ENCODE data around the gene NIPBL. TPM values are rescaled to one million over a fixed set of nuclear protein-coding genes. Genes with fewer than 3 reads are reported as not detected.

Gene NIPBL
- total and polyA plus RNA-seq, 2 experiments from 2014 or later = 18.5 to 35.0 TPM

- H3K27me3 ChIP-seq = no peaks in the 10 kb centered on the region
- no peaks in the 10 kb centered on the region for H4K20me1 ChIP-seq (ENCODE audit: insufficient read depth, poor library complexity, severe bottlenecking)
- H3K9me3 ChIP-seq (ENCODE audit: low read depth) = no peaks in the 10 kb centered on the region
- no peak for DNase-seq (ENCODE audit: low spot score)
- H3K79me2 ChIP-seq = no peaks in the 10 kb centered on the region
- H3K4me1 ChIP-seq (ENCODE audit: insufficient read depth) = no peaks in the 10 kb centered on the region
- TF ChIP-seq CTCF (IDR thresholded peaks at IDR 0.05; ENCODE audit: poor library complexity) (no peak), EZH2phosphoT487 (IDR thresholded peaks at IDR 0.05; ENCODE audit: low read depth, severe bottlenecking, unreplicated experiment) (no peak), EZH2 (IDR thresholded peaks at IDR 0.05; ENCODE audit: borderline replicate concordance) (no peak)
- no peak overlapping the region for H3K4me2 ChIP-seq
- no peak overlapping the region for H3K27ac ChIP-seq
- H3K4me3 ChIP-seq = no peak overlapping the region
- WGBS (ENCODE audit: low lambda C conversion rate, missing lambda C conversion rate) = 96% methylated on average over 10 of the region's 10 CpGs
- H2AFZ ChIP-seq = no peak overlapping the region
- H3K36me3 ChIP-seq (replicated peaks; ENCODE audit: insufficient read depth, low read depth) = no peaks in the 10 kb centered on the region
- H3K9me2 ChIP-seq (replicated peaks; ENCODE audit: insufficient read depth) = no peaks in the 10 kb centered on the region
Measured at GRCh38 chr5:36855141-36855495, 21.5 kb upstream of the NIPBL start.

GRCh38 chr5:36861871-36862270 lies 14.7 kb upstream of the NIPBL start:
- no peaks in the 10 kb centered on the region for H3K36me3 ChIP-seq (replicated peaks; ENCODE audit: insufficient read depth, low read depth)
- H3K27me3 ChIP-seq = no peaks in the 10 kb centered on the region
- H3K4me3 ChIP-seq = no peak overlapping the region
- H3K79me2 ChIP-seq = no peaks in the 10 kb centered on the region
- no peaks in the 10 kb centered on the region for H4K20me1 ChIP-seq (ENCODE audit: insufficient read depth, poor library complexity, severe bottlenecking)
- no peak overlapping the region for H2AFZ ChIP-seq
- H3K9me2 ChIP-seq (replicated peaks; ENCODE audit: insufficient read depth) = no peaks in the 10 kb centered on the region
- no peak overlapping the region for H3K4me2 ChIP-seq
- no peaks in the 10 kb centered on the region for H3K4me1 ChIP-seq (ENCODE audit: insufficient read depth)
- H3K27ac ChIP-seq = no peak overlapping the region
- no peak for DNase-seq (ENCODE audit: low spot score)
- H3K9me3 ChIP-seq (ENCODE audit: low read depth) = no peaks in the 10 kb centered on the region
- TF ChIP-seq EZH2 (IDR thresholded peaks at IDR 0.05; ENCODE audit: borderline replicate concordance) = no peak
- TF ChIP-seq EZH2phosphoT487 (IDR thresholded peaks at IDR 0.05; ENCODE audit: low read depth, severe bottlenecking, unreplicated experiment) = no peak
- no peak for TF ChIP-seq CTCF (IDR thresholded peaks at IDR 0.05; ENCODE audit: poor library complexity)
- 68% methylated on average over 1 of the region's 1 CpG for WGBS (ENCODE audit: low lambda C conversion rate, missing lambda C conversion rate)

DNA sequence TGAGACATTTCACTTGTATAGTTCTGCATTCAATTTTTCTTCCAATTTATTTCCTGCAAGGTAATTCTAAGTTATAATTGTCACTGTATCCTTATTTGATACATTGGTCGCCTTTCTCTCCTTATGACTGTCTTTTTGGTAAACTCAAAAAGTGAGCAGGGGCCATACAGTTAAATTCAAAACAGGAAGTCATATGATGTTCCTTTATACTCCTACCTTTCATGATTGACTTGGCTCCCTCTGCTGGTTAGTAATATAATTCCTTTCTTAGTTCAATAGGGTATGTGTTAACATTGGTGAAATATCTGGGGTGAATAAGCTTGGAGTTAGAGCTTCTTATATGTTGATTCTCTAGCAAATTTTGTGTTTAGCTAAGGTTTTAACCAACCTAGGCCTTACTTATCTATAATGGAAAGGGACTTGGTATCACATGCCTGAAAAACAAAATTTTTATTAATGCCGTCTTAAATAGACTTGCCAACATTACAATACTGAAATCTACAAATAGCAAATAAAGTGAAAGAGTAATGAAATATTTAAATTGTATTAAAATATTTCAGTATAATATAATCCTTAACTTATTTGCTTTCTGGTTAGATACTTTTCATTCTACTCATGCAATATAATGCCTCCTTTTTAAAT lies 6.0 kb upstream of the NIPBL start:
- Histone ChIP-seq H3K4me1 (ENCODE audit: insufficient read depth) (peaks cover 18% of the 10 kb centered on the region), H3K4me2 (no peak overlapping the region), H3K9me3 (ENCODE audit: low read depth) (no peaks in the 10 kb centered on the region), H3K27me3 (no peaks in the 10 kb centered on the region), H3K9me2 (replicated peaks; ENCODE audit: insufficient read depth) (no peaks in the 10 kb centered on the region), H3K4me3 (no peak overlapping the region), H3K27ac (no peak overlapping the region), H4K20me1 (ENCODE audit: insufficient read depth, poor library complexity, severe bottlenecking) (peaks cover 24% of the 10 kb centered on the region), H3K79me2 (peaks cover 59% of the 10 kb centered on the region), H2AFZ (no peak overlapping the region), H3K36me3 (replicated peaks; ENCODE audit: insufficient read depth, low read depth) (no peaks in the 10 kb centered on the region)
- WGBS (ENCODE audit: low lambda C conversion rate, missing lambda C conversion rate) = 64% methylated on average over 2 of the region's 2 CpGs
- no peak for TF ChIP-seq EZH2 (IDR thresholded peaks at IDR 0.05; ENCODE audit: borderline replicate concordance)
- peak; percentile 66 for TF ChIP-seq CTCF (IDR thresholded peaks at IDR 0.05; ENCODE audit: poor library complexity)
- peak; percentile 81 for DNase-seq (ENCODE audit: low spot score)

Data from hepatocyte (in vitro differentiated cells).